Activated T-helper 1 cell treated with anti-CD3 and anti-CD28 coated beads, Interleukin-12 subunit alpha, Interleukin-12 subunit beta, Interleukin-2, Interleukin-4 antibody, amounts not matched to agents 30 ng/mL and 10 ng/mL and 1 ng/mL, durations not matched to agents 14 hours and 24 hours and 36 hours (primary cell): Measurements from ENCODE around the gene STRA8. TPM values are rescaled to one million over a fixed set of nuclear protein-coding genes. Genes with fewer than 3 reads are reported as not detected.

ENCODE experiments used
- DNase-seq: peaks from one replicate; pipeline ENCODE4 v3.0.0; 2021; ENCODE audit warnings: low spot score
- H3K27ac Mint-ChIP-seq: one replicate; pipeline ENCODE4 v1.8.0; 2021; ENCODE audit warnings: mild to moderate bottlenecking, mixed read lengths
- H3K27me3 Mint-ChIP-seq: one replicate; pipeline ENCODE4 v1.8.0; 2022; ENCODE audit warnings: mild to moderate bottlenecking, moderate library complexity, mixed read lengths; ENCODE audit not compliant: insufficient read depth
- H3K36me3 Mint-ChIP-seq: one replicate; pipeline ENCODE4 v1.8.0; 2021; ENCODE audit warnings: low read depth, mixed read lengths
- H3K4me1 Mint-ChIP-seq: one replicate; pipeline ENCODE4 v1.8.0; 2021; ENCODE audit warnings: low read depth, mixed read lengths
- H3K4me3 Mint-ChIP-seq: one replicate; pipeline ENCODE4 v1.8.0; 2021; ENCODE audit warnings: mild to moderate bottlenecking, moderate library complexity, mixed read lengths
- H3K9me3 Mint-ChIP-seq: one replicate; pipeline ENCODE4 v1.8.0; 2021; ENCODE audit warnings: mixed read lengths
- intact Hi-C: fragments of 100-400 bp; cut with micrococcal nuclease; formaldehyde crosslinking; loops from one replicate; pipeline ENCODE4 v1.15.1; 2024
- total RNA-seq: library from RNA; stranded (reverse); gene quantifications from 2 replicates; pipeline ENCODE4 v1.2.3, GENCODE V29; 2022

Gene STRA8
- total RNA-seq, 1 donor from 2014 or later: not detected

DNA sequence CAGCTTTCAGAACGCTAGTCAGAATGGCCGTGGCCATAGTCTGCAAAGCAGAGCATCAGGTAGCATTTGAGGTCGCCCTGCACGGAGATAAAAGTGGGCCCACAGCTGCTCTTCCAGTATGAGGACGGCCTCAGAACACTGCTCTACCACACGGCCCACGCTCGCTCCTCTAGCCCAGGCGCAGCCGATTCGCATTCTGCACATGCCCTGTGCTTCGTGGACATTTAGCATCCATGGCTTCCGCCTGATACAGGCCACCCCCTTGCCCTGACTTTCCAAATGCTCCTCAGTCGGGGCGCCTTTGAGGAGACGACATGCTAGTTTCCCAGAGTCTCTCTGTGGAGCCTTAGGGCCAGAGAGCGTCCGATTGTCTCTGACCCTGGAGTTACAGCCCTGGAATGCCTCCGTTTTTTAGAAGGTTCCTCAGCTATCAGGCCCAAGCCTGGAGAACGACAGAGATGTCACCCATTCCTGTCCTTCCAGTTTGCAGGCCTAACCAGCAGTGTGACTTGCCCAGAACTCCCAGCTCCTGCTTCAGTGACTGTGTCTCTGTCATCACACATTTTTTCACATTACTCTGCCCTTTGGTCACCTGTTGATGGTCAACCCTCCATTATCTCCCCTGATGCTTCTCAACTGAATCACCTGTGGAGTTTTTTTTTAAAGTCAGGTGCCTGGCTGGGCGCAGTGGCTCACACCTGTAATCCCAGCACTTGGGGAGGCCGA, 14.3 kb downstream of the STRA8 start:
- H3K27ac Mint-ChIP-seq: no peak overlapping the region
- no peak overlapping the region for H3K4me3 Mint-ChIP-seq
- H3K36me3 Mint-ChIP-seq: no peaks in the 10 kb centered on the region
- peaks cover 2% of the 10 kb centered on the region for H3K27me3 Mint-ChIP-seq
- no peaks in the 10 kb centered on the region for H3K9me3 Mint-ChIP-seq
- intact Hi-C loops: no loop called here
- peaks cover 5% of the 10 kb centered on the region for H3K4me1 Mint-ChIP-seq
- DNase-seq: no peak

DNA sequence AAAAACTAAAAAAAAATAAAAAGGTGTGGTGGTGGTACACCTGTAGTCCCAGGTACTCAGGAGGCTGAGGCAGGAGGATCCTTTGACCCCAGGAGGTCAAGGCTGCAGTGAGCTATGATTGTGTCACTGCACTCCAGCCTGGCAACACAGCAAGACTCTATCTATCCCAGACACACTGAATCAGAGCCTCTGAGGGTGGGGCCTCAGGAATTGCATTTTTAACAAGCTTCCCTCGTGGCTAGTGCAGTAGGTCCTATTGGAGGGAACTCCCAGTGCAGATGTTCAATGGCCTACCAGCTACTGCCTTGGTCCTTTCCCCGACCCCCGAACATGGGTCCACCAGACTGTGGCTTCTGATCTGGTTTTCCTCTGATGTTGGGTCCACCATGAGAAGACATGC, 14.9 kb downstream of the STRA8 start:
- Mint-ChIP-seq H3K4me3 (no peak overlapping the region), H3K36me3 (no peaks in the 10 kb centered on the region), H3K27ac (no peak overlapping the region), H3K9me3 (no peaks in the 10 kb centered on the region), H3K27me3 (peaks cover 2% of the 10 kb centered on the region), H3K4me1 (peaks cover 5% of the 10 kb centered on the region)
- no peak for DNase-seq
- intact Hi-C loops: no loop called here

GRCh38 chr7:135251496-135252391, 18.1 kb downstream of the STRA8 start:
- Mint-ChIP-seq H3K36me3 (no peaks in the 10 kb centered on the region), H3K4me3 (no peak overlapping the region), H3K4me1 (peaks cover 5% of the 10 kb centered on the region), H3K9me3 (no peaks in the 10 kb centered on the region), H3K27ac (no peak overlapping the region), H3K27me3 (no peaks in the 10 kb centered on the region)
- DNase-seq: no peak
- intact Hi-C loops: no loop called here

GRCh38 chr7:135253851-135254771, 20.5 kb downstream of the STRA8 start:
- Mint-ChIP-seq H3K27me3 (peaks cover 2% of the 10 kb centered on the region), H3K4me1 (peaks cover 5% of the 10 kb centered on the region), H3K9me3 (no peaks in the 10 kb centered on the region), H3K27ac (no peak overlapping the region), H3K36me3 (no peaks in the 10 kb centered on the region), H3K4me3 (no peak overlapping the region)
- intact Hi-C loops: no loop called here
- DNase-seq: no peak

DNA sequence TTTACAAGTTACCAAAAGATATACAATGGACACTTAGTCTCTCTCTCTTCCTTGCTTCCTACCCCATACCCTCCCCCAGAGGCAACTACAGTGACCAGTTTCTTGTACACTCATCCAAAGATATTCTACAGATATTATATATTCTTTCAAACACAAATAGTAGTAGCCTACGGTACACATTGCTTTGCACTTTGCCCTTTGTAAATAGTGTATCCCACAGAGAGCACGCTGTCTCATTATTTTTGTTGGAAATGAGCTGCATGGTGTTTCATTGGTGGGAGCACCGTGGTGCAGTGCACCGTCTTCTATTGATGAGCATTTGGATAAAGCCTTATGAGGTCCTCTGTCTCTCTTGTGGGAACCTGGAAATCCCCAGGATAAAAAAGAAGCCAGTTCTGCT, 24.2 kb downstream of the STRA8 start:
- Mint-ChIP-seq H3K27ac (no peak overlapping the region), H3K36me3 (no peaks in the 10 kb centered on the region), H3K9me3 (peaks cover 4% of the 10 kb centered on the region), H3K27me3 (peaks cover 2% of the 10 kb centered on the region), H3K4me1 (no peaks in the 10 kb centered on the region), H3K4me3 (no peak overlapping the region)
- intact Hi-C loops: no loop called here
- DNase-seq: no peak

- Mint-ChIP-seq H3K4me1 (no peaks in the 10 kb centered on the region), H3K27me3 (peaks cover 2% of the 10 kb centered on the region), H3K9me3 (peaks cover 6% of the 10 kb centered on the region), H3K36me3 (no peaks in the 10 kb centered on the region), H3K27ac (no peak overlapping the region), H3K4me3 (no peak overlapping the region)
- intact Hi-C loops: no loop called here
- no peak for DNase-seq
Measured at GRCh38 chr7:135258585-135258984, 24.9 kb downstream of the STRA8 start.

DNA sequence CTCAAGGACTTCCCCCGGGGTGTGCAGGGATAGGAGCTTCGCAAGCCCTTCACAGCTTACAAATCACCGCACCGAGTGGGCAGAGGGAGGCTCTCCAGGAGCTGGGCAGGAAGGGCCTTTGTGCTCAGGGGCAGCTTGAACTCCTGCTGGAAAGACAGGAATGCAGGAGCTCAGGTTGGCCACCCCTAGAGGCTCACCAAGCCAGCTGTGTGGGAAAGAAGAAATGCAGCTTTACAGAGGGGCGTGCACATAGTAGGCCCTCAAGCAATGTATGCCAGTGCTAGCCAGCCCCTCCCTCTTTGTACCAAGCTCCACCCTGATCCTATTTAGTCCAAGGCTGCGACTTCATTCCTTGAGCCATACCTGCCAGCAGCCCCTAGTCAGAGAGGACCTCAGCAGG, 26.1 kb downstream of the STRA8 start:
- Mint-ChIP-seq H3K9me3 (peaks cover 9% of the 10 kb centered on the region), H3K27me3 (peaks cover 2% of the 10 kb centered on the region), H3K27ac (no peak overlapping the region), H3K36me3 (no peaks in the 10 kb centered on the region), H3K4me3 (no peak overlapping the region), H3K4me1 (no peaks in the 10 kb centered on the region)
- intact Hi-C loops: no loop called here
- no peak for DNase-seq

DNA sequence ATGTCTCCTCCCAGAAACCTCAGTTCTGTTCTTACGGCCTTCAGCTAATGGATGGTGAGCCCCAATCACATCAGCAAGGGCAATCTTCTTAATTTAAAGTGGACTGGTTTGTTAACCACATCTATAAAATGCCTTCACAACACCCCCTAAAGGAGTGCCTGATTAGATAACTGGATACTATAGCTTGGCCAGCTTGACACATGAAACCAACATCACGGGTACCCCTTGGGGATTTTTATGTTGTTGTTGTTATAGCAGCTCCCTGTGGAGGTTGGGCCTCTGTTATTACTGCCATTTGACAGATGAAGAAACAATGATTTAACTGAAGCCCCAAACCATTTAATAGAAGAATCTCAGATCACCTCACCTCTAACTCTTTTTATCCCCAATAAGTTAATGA, 26.8 kb downstream of the STRA8 start:
- Mint-ChIP-seq H3K27me3 (peaks cover 2% of the 10 kb centered on the region), H3K27ac (no peak overlapping the region), H3K4me1 (no peaks in the 10 kb centered on the region), H3K36me3 (no peaks in the 10 kb centered on the region), H3K9me3 (peaks cover 10% of the 10 kb centered on the region), H3K4me3 (no peak overlapping the region)
- intact Hi-C loops: no loop called here
- DNase-seq: no peak

DNA sequence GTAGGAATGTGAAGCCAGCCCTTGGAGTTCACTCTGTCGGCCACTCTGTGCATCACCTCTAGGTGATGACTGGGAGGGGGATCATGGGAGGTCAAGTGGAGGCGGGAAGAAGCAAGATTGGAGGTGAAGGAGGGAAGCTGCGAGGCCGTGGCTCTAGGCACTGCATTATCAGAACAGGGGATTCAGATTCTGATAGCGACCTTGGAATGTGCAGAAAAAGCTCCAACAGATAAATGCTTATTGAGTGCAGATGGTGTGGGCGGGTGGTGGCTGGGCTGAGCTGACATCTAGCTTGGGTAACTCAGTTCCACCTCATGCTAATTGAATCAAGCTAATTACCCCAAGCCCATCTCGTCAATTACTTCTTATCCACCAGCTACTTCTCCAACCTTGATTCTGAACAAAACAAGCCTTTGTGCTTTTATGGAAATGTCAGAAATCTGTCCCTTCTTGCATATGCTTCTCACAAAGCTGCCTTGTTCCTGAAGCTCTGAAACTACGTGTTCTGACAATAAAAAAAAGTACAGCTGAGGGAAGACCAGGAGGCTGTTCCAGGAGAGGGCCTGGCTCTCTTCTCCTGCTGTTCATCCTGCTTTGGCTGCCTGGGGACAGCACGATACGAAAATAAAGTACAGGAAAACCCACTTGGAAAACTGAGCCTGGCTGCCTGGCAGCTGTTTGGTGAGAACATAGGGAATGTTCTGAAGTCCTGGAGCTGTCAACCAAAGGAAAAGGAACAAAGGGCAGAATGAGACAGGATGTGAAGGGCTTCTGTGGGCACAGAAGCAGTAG, 27.5 kb downstream of the STRA8 start:
- Mint-ChIP-seq H3K36me3 (no peaks in the 10 kb centered on the region), H3K27me3 (peaks cover 2% of the 10 kb centered on the region), H3K4me1 (no peaks in the 10 kb centered on the region), H3K27ac (no peak overlapping the region), H3K4me3 (no peak overlapping the region), H3K9me3 (peaks cover 15% of the 10 kb centered on the region)
- intact Hi-C loops: no loop called here
- no peak for DNase-seq

DNA sequence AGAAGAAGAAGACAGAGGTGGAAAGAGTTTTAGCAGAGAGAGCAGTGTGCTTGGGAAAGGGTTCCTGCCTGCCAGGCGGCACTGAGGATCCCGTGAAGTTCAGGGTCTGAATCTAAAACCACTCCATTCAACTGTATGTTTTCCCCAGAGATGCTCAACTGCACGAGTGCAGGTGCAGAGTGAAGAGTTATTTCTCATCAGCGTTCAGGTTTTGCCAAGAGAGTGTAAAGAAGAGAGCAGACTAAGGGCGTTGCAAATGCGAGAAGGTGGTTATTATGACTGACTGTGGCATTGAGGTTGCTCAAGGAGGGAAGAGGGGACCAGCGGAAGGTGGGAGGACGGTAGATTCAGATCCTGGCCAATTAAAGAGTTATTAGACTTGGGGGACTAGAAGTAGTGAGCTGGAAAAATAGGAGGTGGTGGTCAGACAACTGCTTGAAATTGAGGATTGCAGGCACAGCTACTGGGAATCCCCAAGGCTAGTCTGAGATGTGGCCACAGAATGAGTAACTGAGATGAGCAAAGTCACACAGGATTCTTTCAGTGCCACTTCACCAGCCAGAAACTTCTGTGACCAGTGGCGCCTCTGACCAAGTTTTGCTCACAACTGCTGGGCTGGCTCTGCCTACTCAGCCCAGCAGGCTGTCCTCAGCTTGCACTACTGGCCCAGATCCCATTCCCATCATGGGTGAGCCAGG, 29.1 kb downstream of the STRA8 start:
- H3K36me3 Mint-ChIP-seq: no peaks in the 10 kb centered on the region
- H3K27ac Mint-ChIP-seq: no peak overlapping the region
- intact Hi-C loops: no loop called here
- H3K4me3 Mint-ChIP-seq: no peak overlapping the region
- no peaks in the 10 kb centered on the region for H3K4me1 Mint-ChIP-seq
- peaks cover 15% of the 10 kb centered on the region for H3K9me3 Mint-ChIP-seq
- H3K27me3 Mint-ChIP-seq: peaks cover 1% of the 10 kb centered on the region
- no peak for DNase-seq

- Mint-ChIP-seq H3K27ac (no peak overlapping the region), H3K36me3 (no peaks in the 10 kb centered on the region), H3K4me3 (no peak overlapping the region), H3K9me3 (peaks cover 15% of the 10 kb centered on the region), H3K27me3 (peaks cover 2% of the 10 kb centered on the region), H3K4me1 (no peaks in the 10 kb centered on the region)
- intact Hi-C loops: no loop called here
- DNase-seq: no peak
Measured at GRCh38 chr7:135263321-135263970, 29.8 kb downstream of the STRA8 start.
